B cell (primary cell): Measurements from ENCODE around the gene GORASP2. TPM values are rescaled to one million over a fixed set of nuclear protein-coding genes. Genes with fewer than 3 reads are reported as not detected.

Experiments used
- ATAC-seq: fragments of 200-7000 bp; cut with Tn5 transposase; one replicate; pipeline ENCODE4 v1.10.0; 2021; ENCODE audit warnings: low read depth, mild to moderate bottlenecking, moderate number of reproducible peaks, moderate library complexity
- CTCF ChIA-PET: fragments of 350-600 bp; sonication (Branson Sonifier 250); formaldehyde crosslinking; loops from one replicate; lab custom pipeline; 2021; ENCODE audit warnings: antibody characterized with exemption, inconsistent platforms; lab: Charles Lee
- POLR2A ChIA-PET: fragments of 350-600 bp; sonication (Branson Sonifier 250); formaldehyde crosslinking; loops from one replicate; lab custom pipeline; 2021; ENCODE audit warnings: antibody characterized with exemption; lab: Charles Lee
- DNase-seq: peaks from one replicate; pipeline ENCODE4 v3.0.0; 2013
- H2AFZ ChIP-seq: 2 replicates; pipeline ENCODE4 v1.6.1; 2012; ENCODE audit warnings: mild to moderate bottlenecking, low read depth, low read length; ENCODE audit not compliant: insufficient read depth, poor library complexity, severe bottlenecking
- H3K27ac ChIP-seq, 2 donors: 1 replicate in 1 of 2; 2 replicates in 1 of 2; pipeline ENCODE4 v1.5.1; 2012 to 2013; ENCODE audit warnings: low read length in 2 of 2, mild to moderate bottlenecking in 2 of 2, moderate library complexity in 1 of 2
- H3K27me3 ChIP-seq, 4 experiments: fragments of 200-600 bp in 1 of 4; sonication (generic) in 1 of 4; replicated peaks in 1 of 4; 1 replicate in 2 of 4; 2 replicates in 2 of 4; pipeline versions ENCODE4 v1.6.1 to v1.7.0; 2013 to 2016; ENCODE audit warnings: low read length in 3 of 4, mild to moderate bottlenecking in 2 of 4, mixed read lengths in 1 of 4, moderate library complexity in 1 of 4; ENCODE audit not compliant: insufficient read depth in 4 of 4, control insufficient read depth in 3 of 4; ENCODE audit errors: control extremely low read depth in 1 of 4
- H3K36me3 ChIP-seq, 2 experiments: replicated peaks in 1 of 2; 1 replicate in 1 of 2; 2 replicates in 1 of 2; pipeline versions ENCODE4 v1.6.1 to v1.7.1; 2013; ENCODE audit warnings: low read length in 1 of 2; ENCODE audit not compliant: insufficient read depth in 2 of 2, control insufficient read depth in 1 of 2; ENCODE audit errors: control extremely low read depth in 1 of 2, extremely low read depth in 1 of 2
- H3K4me1 ChIP-seq, 2 donors: fragments of 200-600 bp in 1 of 2; sonication (generic) in 1 of 2; 1 replicate in 1 of 2; 2 replicates in 1 of 2; pipeline versions ENCODE4 v1.5.1 to v1.6.1; 2013 to 2017; ENCODE audit warnings: low read length in 2 of 2; ENCODE audit not compliant: control insufficient read depth in 2 of 2, insufficient read depth in 2 of 2
- H3K4me2 ChIP-seq: replicated peaks from 2 replicates; pipeline ENCODE3; 2012; ENCODE audit warnings: mild to moderate bottlenecking, low read depth, low read length; ENCODE audit not compliant: poor library complexity, severe bottlenecking
- H3K4me3 ChIP-seq, 5 experiments: fragments of 200-600 bp in 1 of 5; sonication (generic) in 1 of 5; 1 replicate in 3 of 5; 2 replicates in 2 of 5; pipeline versions ENCODE4 v1.5.1 to v1.7.0; 2011 to 2016; ENCODE audit warnings: low read length in 4 of 5, mild to moderate bottlenecking in 4 of 5, low read depth in 2 of 5, control low read depth in 1 of 5, moderate library complexity in 1 of 5; ENCODE audit not compliant: insufficient read depth in 1 of 5; ENCODE audit errors: control extremely low read depth in 1 of 5, extremely low read depth in 1 of 5
- H3K79me2 ChIP-seq: fragments of 200-600 bp; sonication (generic); one replicate; pipeline ENCODE4 v1.6.0; 2016; ENCODE audit warnings: low read length; ENCODE audit not compliant: control insufficient read depth, insufficient read depth
- H3K9ac ChIP-seq: fragments of 200-600 bp; sonication (generic); 2 replicates; pipeline ENCODE4 v1.6.1; 2017; ENCODE audit warnings: mild to moderate bottlenecking, low read length, moderate library complexity
- H3K9me3 ChIP-seq, 3 donors: one replicate each; pipeline versions ENCODE4 v1.6.1 to v1.7.1; 2013; ENCODE audit warnings: low read length in 2 of 3; ENCODE audit not compliant: control insufficient read depth in 2 of 3, insufficient read depth in 1 of 3; ENCODE audit errors: control extremely low read depth in 1 of 3
- H4K20me1 ChIP-seq: 2 replicates; pipeline ENCODE4 v1.6.0; 2012; ENCODE audit warnings: mild to moderate bottlenecking, low read length; ENCODE audit not compliant: insufficient read depth, control insufficient read depth, poor library complexity, severe bottlenecking
- H3K27ac Mint-ChIP-seq: one replicate; pipeline ENCODE4 v1.8.0; 2021; ENCODE audit warnings: mixed read lengths
- H3K27me3 Mint-ChIP-seq: one replicate; pipeline ENCODE4 v1.8.0; 2021; ENCODE audit warnings: mixed read lengths
- H3K4me1 Mint-ChIP-seq: one replicate; pipeline ENCODE4 v1.8.0; 2021; ENCODE audit warnings: mixed read lengths
- H3K4me3 Mint-ChIP-seq: one replicate; pipeline ENCODE4 v1.8.0; 2021; ENCODE audit warnings: mixed read lengths
- H3K9me3 Mint-ChIP-seq: one replicate; pipeline ENCODE4 v1.8.0; 2022; ENCODE audit warnings: mixed read lengths; ENCODE audit not compliant: insufficient read depth
- CTCF ChIP-seq: fragments of 200-600 bp; IDR thresholded peaks from one replicate; pipeline ENCODE4 v1.8.0; 2022; ENCODE audit warnings: antibody characterized with exemption, mild to moderate bottlenecking
- EZH2 ChIP-seq: IDR thresholded peaks from 2 replicates; pipeline ENCODE4 v1.6.1; 2012; ENCODE audit warnings: borderline replicate concordance, low read depth, mild to moderate bottlenecking, moderate library complexity, low read length; ENCODE audit not compliant: insufficient read depth, poor library complexity, severe bottlenecking
- WGBS: methylation state at CpG from one replicate; pipeline ENCODE4 v1.1.5; 2013; ENCODE audit warnings: missing lambda C conversion rate; ENCODE audit not compliant: insufficient coverage; 5-methylcytosine and 5-hydroxymethylcytosine counted together
- intact Hi-C: fragments of 100-400 bp; cut with micrococcal nuclease; formaldehyde crosslinking; loops from one replicate; pipeline ENCODE4 v1.10.0; 2022
- polyA plus RNA-seq: library from polyadenylated mRNA; depleted of rRNA; stranded (reverse); fragments of >200 nt; gene quantifications from 2 replicates; pipeline ENCODE4 v1.2.3, GENCODE V29; 2012
- total RNA-seq, 2 donors: library from RNA; stranded (reverse); fragments of 120-200 nt in 1 of 2; gene quantifications; 1 replicate in 1 of 2; 2 replicates in 1 of 2; pipeline versions ENCODE4 v1.2.3 to v1.2.4, GENCODE V29; 2013 to 2022

Gene GORASP2
- total and polyA plus RNA-seq, 2 donors (not counting 1 experiment from before 2014, with no cell fraction given), result 40.5 to 50.5 TPM

GRCh38 chr2:170986566-170987258 lies 57.7 kb downstream of the GORASP2 start:
- no peaks in the 10 kb centered on the region for H3K4me1 ChIP-seq
- no peak overlapping the region for H3K9ac ChIP-seq
- no peaks in the 10 kb centered on the region for H3K9me3 ChIP-seq
- H3K27ac ChIP-seq, result no peak overlapping the region
- Mint-ChIP-seq H3K4me3 (no peak overlapping the region), H3K9me3 (no peaks in the 10 kb centered on the region), H3K4me1 (no peaks in the 10 kb centered on the region), H3K27me3 (no peaks in the 10 kb centered on the region), H3K27ac (no peak overlapping the region)
- WGBS, result 100% methylated on average over 1 of the region's 8 CpGs
- H2AFZ ChIP-seq, result no peak overlapping the region
- H4K20me1 ChIP-seq, result no peaks in the 10 kb centered on the region
- DNase-seq (no peak), ATAC-seq (no peak)
- no peaks in the 10 kb centered on the region for H3K79me2 ChIP-seq
- TF ChIP-seq CTCF (no peak), EZH2 (no peak)
- no peak overlapping the region for H3K4me2 ChIP-seq
- POLR2A ChIA-PET, result no interaction called here
- H3K4me3 ChIP-seq, result no peak overlapping the region
- no peaks in the 10 kb centered on the region for H3K27me3 ChIP-seq
- H3K36me3 ChIP-seq, result peaks cover 0 to 7% of the 10 kb centered on the region in 2 experiments
- intact Hi-C loops, result no loop called here
- CTCF ChIA-PET, result interaction anchor here (0.7 kb wide), 1 partner anchor 58 kb away, joined by 3 read pairs; no protein-coding TSS in a partner anchor

GRCh38 chr2:170991398-170992182 lies 62.5 kb downstream of the GORASP2 start:
- H3K4me3 ChIP-seq, result no peak overlapping the region
- no peaks in the 10 kb centered on the region for H3K27me3 Mint-ChIP-seq
- ChIA-PET POLR2A (no interaction called here), CTCF (interaction anchor here (0.9 kb wide), 1 partner anchor 425 kb away, joined by 3 read pairs; no protein-coding TSS in a partner anchor)
- no peak overlapping the region for H3K4me3 Mint-ChIP-seq
- ATAC-seq, result no peak
- H3K27ac ChIP-seq, result no peak overlapping the region
- no peak overlapping the region for H3K4me2 ChIP-seq
- TF ChIP-seq EZH2 (no peak), CTCF (no peak)
- H3K27ac Mint-ChIP-seq, result no peak overlapping the region
- no peaks in the 10 kb centered on the region for H4K20me1 ChIP-seq
- H3K9me3 Mint-ChIP-seq, result no peaks in the 10 kb centered on the region
- no peaks in the 10 kb centered on the region for H3K27me3 ChIP-seq
- H2AFZ ChIP-seq, result no peak overlapping the region
- no peaks in the 10 kb centered on the region for H3K79me2 ChIP-seq
- peaks cover 1 to 42% of the 10 kb centered on the region in 2 experiments for H3K36me3 ChIP-seq
- H3K9ac ChIP-seq, result no peak overlapping the region
- no peaks in the 10 kb centered on the region for H3K4me1 ChIP-seq
- H3K9me3 ChIP-seq, result no peaks in the 10 kb centered on the region
- intact Hi-C loops, result no loop called here
- no peak for DNase-seq
- WGBS, result no CpG with 5 or more reads among the region's 5 CpGs
- H3K4me1 Mint-ChIP-seq, result no peaks in the 10 kb centered on the region
